ENCODE data around the gene IPPK.
"Not testable (repeated sequence)": the region's sequence is repeated elsewhere in the genome, so short reads cannot be mapped to it uniquely, and the experiment has no call there.

The IPPK gene

DNA sequence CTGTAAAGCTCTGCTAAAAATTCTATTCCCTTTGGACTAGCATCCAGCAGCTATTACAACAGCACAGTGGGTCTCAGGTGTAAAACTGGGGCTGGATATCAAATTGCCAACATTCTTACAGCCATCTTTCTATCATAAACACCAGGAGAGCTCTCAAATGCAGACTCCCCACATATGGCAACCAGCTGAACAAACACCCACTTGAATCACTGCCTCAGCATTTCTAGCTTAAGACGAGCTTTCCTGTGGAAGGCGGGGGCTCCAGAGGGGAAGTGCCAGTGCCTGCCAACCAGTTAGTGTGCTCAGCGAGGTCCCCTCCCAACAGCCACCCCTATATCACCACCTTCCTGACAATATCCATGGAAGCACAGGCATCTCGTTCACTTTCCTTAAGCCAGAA, 62.2 kb downstream of the IPPK start:
- no peak overlapping the region for H3K4me3 ChIP-seq
- peaks cover 7% of the 10 kb centered on the region for H3K4me1 ChIP-seq
- H3K9me3 ChIP-seq: no peaks in the 10 kb centered on the region
- no peak for DNase-seq (ENCODE audit: low spot score in 2 of 2)
- in situ Hi-C loops (cut with MboI; ENCODE audit: low sequenced_read_pairs): no loop called here
- H3K36me3 ChIP-seq (replicated peaks): peaks cover 3% of the 10 kb centered on the region
- no peaks in the 10 kb centered on the region for H3K27me3 ChIP-seq (ENCODE audit: low read depth)

DNA sequence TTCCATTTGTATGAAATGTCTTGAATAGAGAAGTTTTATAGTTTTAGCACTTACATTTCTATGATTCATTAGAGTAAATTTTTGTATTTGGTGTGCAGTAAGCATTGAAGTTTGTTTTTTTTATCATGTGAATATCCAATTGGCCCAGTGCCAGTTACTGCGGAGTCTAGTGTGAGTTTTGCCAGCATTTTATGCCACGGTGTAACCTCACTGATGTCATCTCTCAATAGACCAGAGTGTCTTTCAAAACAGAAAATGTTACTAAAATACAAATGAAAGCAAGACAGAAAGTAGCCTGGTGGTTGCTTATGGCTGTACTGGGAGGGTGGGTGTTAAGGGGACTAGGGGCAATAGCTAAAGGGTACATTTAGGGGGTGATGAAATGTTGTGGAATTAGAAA, 62.8 kb downstream of the IPPK start:
- H3K9me3 ChIP-seq: no peaks in the 10 kb centered on the region
- in situ Hi-C loops (cut with MboI; ENCODE audit: low sequenced_read_pairs): no loop called here
- no peaks in the 10 kb centered on the region for H3K27me3 ChIP-seq (ENCODE audit: low read depth)
- H3K36me3 ChIP-seq (replicated peaks): peaks cover 3% of the 10 kb centered on the region
- no peak overlapping the region for H3K4me3 ChIP-seq
- H3K4me1 ChIP-seq: peaks cover 7% of the 10 kb centered on the region
- no peak for DNase-seq (ENCODE audit: low spot score in 2 of 2)

DNA sequence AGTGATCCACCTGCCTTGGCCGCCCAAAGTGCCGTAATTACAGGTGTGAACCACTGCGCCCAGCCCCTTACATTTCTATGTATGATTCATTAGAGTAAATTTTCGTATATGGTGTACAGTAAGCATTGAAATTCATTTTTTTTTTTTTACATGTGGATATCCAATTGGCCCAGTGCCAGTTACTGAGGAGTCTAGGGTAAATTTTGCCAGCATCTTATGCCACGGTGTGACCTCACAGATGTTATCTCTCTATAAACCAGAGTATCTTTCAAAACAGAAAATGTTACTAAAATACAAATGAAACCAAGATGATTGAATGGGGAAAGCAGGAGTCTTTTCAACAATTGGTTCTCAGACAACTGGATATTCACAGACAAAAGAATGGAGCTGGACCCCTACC, 64.7 kb downstream of the IPPK start:
- no peak overlapping the region for H3K4me3 ChIP-seq
- in situ Hi-C loops (cut with MboI; ENCODE audit: low sequenced_read_pairs): no loop called here
- no peaks in the 10 kb centered on the region for H3K9me3 ChIP-seq
- no peaks in the 10 kb centered on the region for H3K36me3 ChIP-seq (replicated peaks)
- H3K27me3 ChIP-seq (ENCODE audit: low read depth): no peaks in the 10 kb centered on the region
- no peak for DNase-seq (ENCODE audit: low spot score in 2 of 2)
- peaks cover 7% of the 10 kb centered on the region for H3K4me1 ChIP-seq

- Histone ChIP-seq H3K36me3 (replicated peaks) (no peaks in the 10 kb centered on the region), H3K4me3 (no peak overlapping the region), H3K4me1 (peaks cover 2% of the 10 kb centered on the region), H3K27me3 (ENCODE audit: low read depth) (no peaks in the 10 kb centered on the region), H3K9me3 (no peaks in the 10 kb centered on the region)
- no peak for DNase-seq (ENCODE audit: low spot score in 2 of 2)
- in situ Hi-C loops (cut with MboI; ENCODE audit: low sequenced_read_pairs): no loop called here
These were observed 65.9 kb downstream of the IPPK start for GRCh38 chr9:92603990-92604389.

DNA sequence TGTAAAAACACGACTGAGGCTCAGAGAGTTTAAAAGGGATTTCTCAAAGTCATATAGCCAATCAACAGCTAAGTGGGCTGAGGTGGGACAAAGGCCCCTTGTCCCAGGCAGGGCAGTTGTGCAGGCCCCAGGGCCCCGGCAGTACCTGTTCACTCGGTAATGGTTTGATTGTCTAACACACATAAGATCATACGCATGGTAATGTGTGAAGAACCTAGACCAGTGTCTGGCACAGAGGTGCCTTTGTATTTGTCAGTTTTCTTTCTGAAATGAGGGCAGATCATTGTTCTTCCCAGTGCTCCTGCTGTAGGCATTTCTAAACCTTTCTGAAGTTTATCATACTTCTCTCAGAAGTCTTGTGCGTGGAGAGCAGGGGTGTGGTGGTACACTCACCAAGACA, 66.8 kb downstream of the IPPK start:
- no peak for DNase-seq (ENCODE audit: low spot score in 2 of 2)
- Histone ChIP-seq H3K9me3 (no peaks in the 10 kb centered on the region), H3K4me1 (no peaks in the 10 kb centered on the region), H3K27me3 (ENCODE audit: low read depth) (no peaks in the 10 kb centered on the region), H3K36me3 (replicated peaks) (no peaks in the 10 kb centered on the region), H3K4me3 (no peak overlapping the region)
- in situ Hi-C loops (cut with MboI; ENCODE audit: low sequenced_read_pairs): no loop called here

DNA sequence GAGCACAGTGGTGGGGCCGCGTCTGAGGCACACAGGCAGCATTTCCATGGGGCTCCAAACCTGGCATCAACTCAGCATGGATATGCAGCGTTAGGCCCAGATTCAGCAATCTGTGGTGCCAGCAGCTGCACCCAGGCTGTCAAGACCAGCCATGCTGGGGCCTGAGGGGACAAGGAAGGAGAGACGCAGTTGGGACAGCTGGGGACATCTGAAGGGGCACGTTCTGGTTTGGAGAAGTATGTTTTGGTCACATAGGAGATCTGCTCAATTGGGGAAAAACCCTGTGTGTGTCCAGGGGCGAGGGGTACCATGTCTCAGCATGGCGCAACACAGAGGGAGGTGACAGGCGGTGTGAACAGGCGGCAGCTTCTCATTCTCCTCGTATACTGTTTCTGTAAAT, 67.5 kb downstream of the IPPK start:
- DNase-seq (ENCODE audit: low spot score in 2 of 2): no peak
- in situ Hi-C loops (cut with MboI; ENCODE audit: low sequenced_read_pairs): no loop called here
- Histone ChIP-seq H3K4me1 (no peaks in the 10 kb centered on the region), H3K9me3 (no peaks in the 10 kb centered on the region), H3K36me3 (replicated peaks) (no peaks in the 10 kb centered on the region), H3K27me3 (ENCODE audit: low read depth) (no peaks in the 10 kb centered on the region), H3K4me3 (no peak overlapping the region)

DNA sequence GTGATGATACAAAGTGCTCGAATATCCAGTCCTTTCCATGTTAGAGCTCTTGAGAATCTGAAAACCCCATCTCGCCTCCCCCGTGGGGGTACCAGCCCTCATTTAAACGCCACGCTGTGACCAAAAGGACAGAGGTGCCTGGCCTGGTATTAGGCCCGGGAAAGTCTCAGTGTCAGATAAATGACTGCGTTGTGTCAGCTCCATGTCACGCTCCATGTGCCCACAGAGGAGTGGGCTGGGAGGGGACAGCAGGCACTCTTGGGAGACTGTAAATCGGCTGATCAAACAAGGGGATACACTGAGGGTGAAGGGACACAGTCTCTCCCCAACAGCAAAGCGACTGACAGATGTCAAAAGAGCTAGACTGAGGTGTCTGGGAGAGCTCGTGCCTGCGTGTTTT, 68.5 kb downstream of the IPPK start:
- Histone ChIP-seq H3K4me3 (no peak overlapping the region), H3K27me3 (ENCODE audit: low read depth) (no peaks in the 10 kb centered on the region), H3K9me3 (no peaks in the 10 kb centered on the region), H3K36me3 (replicated peaks) (no peaks in the 10 kb centered on the region), H3K4me1 (no peaks in the 10 kb centered on the region)
- in situ Hi-C loops (cut with MboI; ENCODE audit: low sequenced_read_pairs): no loop called here
- no peak for DNase-seq (ENCODE audit: low spot score in 2 of 2)

DNA sequence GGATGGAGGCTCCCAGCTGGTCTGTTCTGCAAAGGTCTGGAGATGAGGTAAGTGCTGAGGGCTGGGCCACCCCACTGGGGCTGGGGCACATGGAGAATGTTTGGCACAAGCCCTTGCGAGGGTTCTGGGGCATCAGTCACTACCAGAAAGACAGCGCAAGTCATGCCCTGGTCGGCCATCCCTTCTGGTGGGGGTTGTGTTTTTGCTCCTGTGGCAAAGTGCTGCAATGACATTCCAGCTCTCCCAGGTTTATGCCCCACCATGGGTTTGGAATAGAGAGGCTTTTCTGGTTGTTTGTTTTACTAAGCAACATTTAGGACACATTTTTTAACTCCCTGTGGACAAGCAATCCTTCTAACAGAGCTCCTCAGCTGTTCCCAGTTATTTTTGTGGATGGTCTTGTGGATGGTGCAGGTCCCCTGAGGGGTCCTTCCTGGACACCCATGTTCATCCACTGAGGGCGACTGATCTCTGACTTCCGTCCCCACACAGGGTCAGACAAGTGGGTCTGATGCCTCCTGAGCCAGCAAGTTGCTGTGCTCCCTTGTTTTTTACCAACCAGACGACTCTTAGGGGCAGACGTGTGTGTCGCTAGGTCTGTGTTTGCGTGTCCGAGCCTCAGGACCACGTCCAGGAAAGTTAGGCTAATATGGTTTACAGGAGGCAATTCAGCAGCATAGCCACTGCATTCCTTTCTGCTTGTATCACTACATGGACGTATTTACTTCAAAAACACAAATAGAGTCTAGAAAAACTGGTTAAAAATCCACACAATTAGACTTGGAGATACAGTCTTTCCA, 69.3 kb downstream of the IPPK start:
- no peaks in the 10 kb centered on the region for H3K36me3 ChIP-seq (replicated peaks)
- no peaks in the 10 kb centered on the region for H3K4me1 ChIP-seq
- in situ Hi-C loops (cut with MboI; ENCODE audit: low sequenced_read_pairs): no loop called here
- DNase-seq (ENCODE audit: low spot score in 2 of 2): no peak
- no peaks in the 10 kb centered on the region for H3K27me3 ChIP-seq (ENCODE audit: low read depth)
- no peak overlapping the region for H3K4me3 ChIP-seq
- no peaks in the 10 kb centered on the region for H3K9me3 ChIP-seq

DNA sequence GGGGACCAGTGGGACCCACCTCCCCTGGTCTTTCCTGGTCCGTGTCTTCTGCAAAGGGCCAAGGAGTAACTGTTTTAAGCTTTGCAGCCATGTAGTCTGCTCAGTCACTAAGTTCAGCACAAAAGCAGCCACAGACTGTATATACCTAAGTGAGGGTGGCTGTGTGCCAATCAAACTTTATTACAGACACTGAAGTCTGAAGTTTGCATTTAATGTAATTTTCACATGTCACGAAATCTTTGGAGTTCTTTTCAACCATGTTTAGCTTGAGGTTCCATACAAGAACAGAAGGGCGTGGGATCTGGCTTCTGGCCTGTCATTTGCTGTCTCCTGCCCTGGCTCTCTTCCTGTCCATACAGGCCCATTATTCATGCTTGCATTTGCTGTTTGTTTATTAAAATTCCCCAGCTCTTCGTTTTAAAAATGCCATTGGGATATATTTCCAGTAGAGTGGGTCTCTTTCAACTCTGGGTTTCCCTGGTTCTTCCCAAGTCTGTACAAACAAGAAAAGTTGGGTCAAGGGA, 69.9 kb downstream of the IPPK start:
- Histone ChIP-seq H3K9me3 (no peaks in the 10 kb centered on the region), H3K27me3 (ENCODE audit: low read depth) (no peaks in the 10 kb centered on the region), H3K36me3 (replicated peaks) (no peaks in the 10 kb centered on the region), H3K4me3 (no peak overlapping the region), H3K4me1 (no peaks in the 10 kb centered on the region)
- no peak for DNase-seq (ENCODE audit: low spot score in 2 of 2)
- in situ Hi-C loops (cut with MboI; ENCODE audit: low sequenced_read_pairs): no loop called here

GRCh38 chr9:92598382-92598781, 71.5 kb downstream of the IPPK start:
- Histone ChIP-seq H3K4me3 (no peak overlapping the region), H3K27me3 (ENCODE audit: low read depth) (no peaks in the 10 kb centered on the region), H3K9me3 (no peaks in the 10 kb centered on the region), H3K36me3 (replicated peaks) (no peaks in the 10 kb centered on the region), H3K4me1 (no peaks in the 10 kb centered on the region)
- no peak for DNase-seq (ENCODE audit: low spot score in 2 of 2)
- in situ Hi-C loops (cut with MboI; ENCODE audit: low sequenced_read_pairs): no loop called here

GRCh38 chr9:92595930-92596329, 74.0 kb downstream of the IPPK start:
- no peaks in the 10 kb centered on the region for H3K36me3 ChIP-seq (replicated peaks)
- H3K27me3 ChIP-seq (ENCODE audit: low read depth): no peaks in the 10 kb centered on the region
- in situ Hi-C loops (cut with MboI; ENCODE audit: low sequenced_read_pairs): no loop called here
- no peaks in the 10 kb centered on the region for H3K9me3 ChIP-seq
- no peak for DNase-seq (ENCODE audit: low spot score in 2 of 2)
- H3K4me1 ChIP-seq: no peaks in the 10 kb centered on the region
- H3K4me3 ChIP-seq: no peak overlapping the region

- H3K4me1 ChIP-seq; H3K4me3 ChIP-seq; H3K36me3 ChIP-seq (replicated peaks); H3K27me3 ChIP-seq (ENCODE audit: low read depth); H3K9me3 ChIP-seq; in situ Hi-C loops (cut with MboI; ENCODE audit: low sequenced_read_pairs); DNase-seq (ENCODE audit: low spot score in 2 of 2): not testable (repeated sequence)
These were observed 74.9 kb downstream of the IPPK start for GRCh38 chr9:92595075-92595474.

GRCh38 chr9:92592946-92593861, 76.7 kb downstream of the IPPK start:
- Histone ChIP-seq H3K9me3 (no peaks in the 10 kb centered on the region), H3K36me3 (replicated peaks) (no peaks in the 10 kb centered on the region), H3K4me1 (no peaks in the 10 kb centered on the region), H3K4me3 (no peak overlapping the region), H3K27me3 (ENCODE audit: low read depth) (no peaks in the 10 kb centered on the region)
- in situ Hi-C loops (cut with MboI; ENCODE audit: low sequenced_read_pairs): no loop called here
- no peak for DNase-seq (ENCODE audit: low spot score in 2 of 2)

- in situ Hi-C loops (cut with MboI; ENCODE audit: low sequenced_read_pairs): no loop called here
- no peaks in the 10 kb centered on the region for H3K27me3 ChIP-seq (ENCODE audit: low read depth)
These were observed 77.4 kb downstream of the IPPK start for GRCh38 chr9:92592537-92592936.

More at GRCh38 chr9:92592537-92592936, 77.4 kb downstream of the IPPK start:
- no peak overlapping the region for H3K4me3 ChIP-seq
- H3K36me3 ChIP-seq (replicated peaks): no peaks in the 10 kb centered on the region
- H3K4me1 ChIP-seq: no peaks in the 10 kb centered on the region
- no peaks in the 10 kb centered on the region for H3K9me3 ChIP-seq
- DNase-seq (ENCODE audit: low spot score in 2 of 2): no peak

Data from HAP-1 (cell line).